SU-DHL-6 (cell line): ENCODE measurements around the gene SGSM1.

Experiments
- H2AFZ ChIP-seq: fragments of 200-600 bp; sonication (generic); 2 replicates; pipeline ENCODE4 v1.6.1; 2014; ENCODE audit warnings: low read depth, mild to moderate bottlenecking, moderate library complexity, mixed read lengths, antibody characterized with exemption, low read length; ENCODE audit not compliant: severe bottlenecking
- H3F3A ChIP-seq: fragments of 200-600 bp; shearing (Covaris generic); 2 replicates; pipeline ENCODE4 v1.6.0; 2016; ENCODE audit warnings: antibody characterized with exemption, mild to moderate bottlenecking; ENCODE audit not compliant: insufficient read depth
- H3K27ac ChIP-seq: fragments of 200-600 bp; sonication (generic); 2 replicates; pipeline ENCODE4 v1.5.1; 2016; ENCODE audit warnings: low read depth, mild to moderate bottlenecking, low read length, moderate library complexity, mixed read lengths
- H3K27me3 ChIP-seq: fragments of 200-600 bp; sonication (generic), shearing (Covaris generic); 2 replicates; pipeline ENCODE4 v1.6.0; 2014; ENCODE audit warnings: mild to moderate bottlenecking, low read length
- H3K36me3 ChIP-seq: fragments of 200-600 bp; sonication (generic); 2 replicates; pipeline ENCODE4 v1.6.1; 2014; ENCODE audit warnings: mild to moderate bottlenecking, low read length, mixed read lengths
- H3K4me2 ChIP-seq: fragments of 300-600, 200-600 bp; shearing (Covaris generic), sonication (generic); 2 replicates; pipeline ENCODE4 v1.6.0; 2014; ENCODE audit warnings: low read length, low read depth, mild to moderate bottlenecking; ENCODE audit not compliant: poor library complexity, severe bottlenecking
- H3K4me3 ChIP-seq: fragments of 200-600 bp; sonication (generic); 2 replicates; pipeline ENCODE4 v1.5.1; 2014; ENCODE audit warnings: antibody characterized with exemption, low read length, mild to moderate bottlenecking, mixed read lengths; ENCODE audit not compliant: insufficient read depth, poor library complexity, severe bottlenecking
- H3K79me2 ChIP-seq: fragments of 200-600 bp; sonication (generic); 2 replicates; pipeline ENCODE4 v1.6.1; 2014; ENCODE audit warnings: mild to moderate bottlenecking, low read length, moderate library complexity; ENCODE audit not compliant: insufficient read depth
- H3K9ac ChIP-seq: fragments of 200-600 bp; sonication (generic); 2 replicates; pipeline ENCODE4 v1.7.0; 2014; ENCODE audit warnings: mild to moderate bottlenecking, low read length
- H3K9me2 ChIP-seq: fragments of 200-600 bp; sonication (generic); replicated peaks from 2 replicates; pipeline ENCODE4 v1.6.1; 2014; ENCODE audit warnings: low read length; ENCODE audit not compliant: insufficient read depth
- H3K9me3 ChIP-seq: fragments of 200-600 bp; sonication (generic); 2 replicates; pipeline ENCODE4 v1.6.1; 2014; ENCODE audit warnings: low read length, mixed read lengths; ENCODE audit not compliant: insufficient read depth
- H4K20me1 ChIP-seq: fragments of 200-600 bp; sonication (generic); 2 replicates; pipeline ENCODE4 v1.6.1; 2014; ENCODE audit warnings: low read depth, mild to moderate bottlenecking, antibody characterized with exemption, low read length, moderate library complexity, mixed read lengths
- CTCF ChIP-seq: fragments of 200-600 bp; sonication (generic); IDR thresholded peaks from one replicate; pipeline ENCODE4 v1.5.1; 2017; ENCODE audit warnings: antibody characterized with exemption, mild to moderate bottlenecking, low read length, moderate library complexity; ENCODE audit not compliant: insufficient read depth, poor library complexity, severe bottlenecking
- EZH2phosphoT487 ChIP-seq: fragments of 200-600 bp; sonication (generic), shearing (Covaris generic); conservative IDR thresholded peaks from 2 replicates; pipeline ENCODE4 v1.6.1; 2018; ENCODE audit warnings: mild to moderate bottlenecking, antibody characterized with exemption, low read length, moderate library complexity, mixed read lengths

The SGSM1 gene

DNA sequence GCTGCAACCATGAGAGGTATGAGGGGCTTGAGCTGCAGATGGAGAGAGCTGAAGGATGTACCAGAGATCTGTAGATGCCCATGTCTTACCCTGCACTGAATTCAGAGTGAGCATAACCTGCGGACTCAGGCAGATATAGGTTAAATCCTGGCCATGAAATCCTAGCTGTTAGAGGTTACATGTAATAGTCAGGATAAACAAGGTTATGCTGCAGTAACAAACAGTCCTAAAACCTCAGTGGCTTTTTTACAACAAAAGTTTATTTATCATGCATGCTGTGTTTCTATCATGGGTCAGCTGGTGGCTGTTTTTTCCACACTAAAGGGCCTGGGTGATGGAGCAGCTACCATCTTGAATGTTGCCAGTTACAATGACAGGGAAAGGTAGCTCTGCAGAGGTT, 70.7 kb downstream of the SGSM1 start:
- H3K27ac ChIP-seq, result no peak overlapping the region
- H3K27me3 ChIP-seq, result no peaks in the 10 kb centered on the region
- H2AFZ ChIP-seq, result no peak overlapping the region
- H4K20me1 ChIP-seq, result no peaks in the 10 kb centered on the region
- no peak overlapping the region for H3K9ac ChIP-seq
- H3K4me2 ChIP-seq, result no peak overlapping the region
- TF ChIP-seq EZH2phosphoT487 (no peak), CTCF (no peak)
- no peaks in the 10 kb centered on the region for H3F3A ChIP-seq
- no peaks in the 10 kb centered on the region for H3K79me2 ChIP-seq
- H3K36me3 ChIP-seq, result no peaks in the 10 kb centered on the region
- H3K9me3 ChIP-seq, result no peaks in the 10 kb centered on the region
- no peak overlapping the region for H3K4me3 ChIP-seq
- no peaks in the 10 kb centered on the region for H3K9me2 ChIP-seq

- H3K79me2 ChIP-seq, result no peaks in the 10 kb centered on the region
- no peaks in the 10 kb centered on the region for H3K36me3 ChIP-seq
- TF ChIP-seq EZH2phosphoT487 (no peak), CTCF (no peak)
- H3K4me2 ChIP-seq, result no peak overlapping the region
- H3K27ac ChIP-seq, result no peak overlapping the region
- no peaks in the 10 kb centered on the region for H3K9me3 ChIP-seq
- no peaks in the 10 kb centered on the region for H3K9me2 ChIP-seq
- no peak overlapping the region for H3K9ac ChIP-seq
- H3K4me3 ChIP-seq, result no peak overlapping the region
- no peaks in the 10 kb centered on the region for H3K27me3 ChIP-seq
- H2AFZ ChIP-seq, result no peak overlapping the region
- no peaks in the 10 kb centered on the region for H4K20me1 ChIP-seq
- H3F3A ChIP-seq, result no peaks in the 10 kb centered on the region
Measured at GRCh38 chr22:24878969-24879368, 73.0 kb downstream of the SGSM1 start.

DNA sequence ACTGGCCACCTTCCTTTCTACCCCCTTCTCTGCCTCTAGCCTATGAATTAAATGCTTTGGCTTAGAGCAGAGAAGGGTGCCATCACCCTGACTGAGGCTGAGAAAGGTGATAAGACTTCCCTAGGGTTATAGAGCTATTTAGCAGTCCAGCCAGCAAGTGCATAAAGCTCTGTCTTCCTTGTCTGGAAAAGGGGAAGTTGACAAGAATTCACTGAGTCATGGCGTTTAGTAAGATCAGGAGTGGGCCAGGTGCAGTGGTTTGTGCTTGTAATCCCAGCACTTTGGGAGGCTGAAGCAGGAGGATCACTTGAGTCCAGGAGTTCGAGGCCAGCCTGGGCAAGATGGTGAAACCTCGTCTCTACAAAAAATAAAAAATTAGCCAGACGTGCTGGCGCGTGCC, 77.4 kb downstream of the SGSM1 start:
- H3K9ac ChIP-seq, result no peak overlapping the region
- no peaks in the 10 kb centered on the region for H3K36me3 ChIP-seq
- no peak for TF ChIP-seq EZH2phosphoT487
- no peak for TF ChIP-seq CTCF
- no peaks in the 10 kb centered on the region for H3K9me3 ChIP-seq
- H3F3A ChIP-seq, result no peaks in the 10 kb centered on the region
- no peak overlapping the region for H3K4me3 ChIP-seq
- no peak overlapping the region for H3K27ac ChIP-seq
- no peak overlapping the region for H2AFZ ChIP-seq
- no peaks in the 10 kb centered on the region for H3K9me2 ChIP-seq
- no peak overlapping the region for H3K4me2 ChIP-seq
- H3K27me3 ChIP-seq, result no peaks in the 10 kb centered on the region
- H4K20me1 ChIP-seq, result no peaks in the 10 kb centered on the region
- H3K79me2 ChIP-seq, result no peaks in the 10 kb centered on the region

GRCh38 chr22:24887260-24887659, 81.2 kb downstream of the SGSM1 start:
- Histone ChIP-seq H3K27me3 (no peaks in the 10 kb centered on the region), H3K9me2 (no peaks in the 10 kb centered on the region)
- TF ChIP-seq EZH2phosphoT487 (no peak), CTCF (no peak)

More at GRCh38 chr22:24887260-24887659, 81.2 kb downstream of the SGSM1 start:
- Histone ChIP-seq H3K36me3 (no peaks in the 10 kb centered on the region), H3K9me3 (no peaks in the 10 kb centered on the region), H3K27ac (no peak overlapping the region), H3K4me2 (no peak overlapping the region), H3K4me3 (no peak overlapping the region), H3K79me2 (no peaks in the 10 kb centered on the region), H3K9ac (no peak overlapping the region), H4K20me1 (no peaks in the 10 kb centered on the region), H2AFZ (no peak overlapping the region), H3F3A (no peaks in the 10 kb centered on the region)
